Esophagus muscularis mucosa (tissue), 4 donors: Measurements from ENCODE around the gene KANSL3. TPM values are rescaled to one million over a fixed set of nuclear protein-coding genes. Genes with fewer than 3 reads are reported as not detected.

ENCODE experiments used
- DNase-seq: peaks from one replicate; pipeline ENCODE4 v3.0.0-alpha.2; 2017; ENCODE audit errors: extremely low spot score
- H3K27ac ChIP-seq, 4 donors: fragments of 200-600 bp; sonication (generic); replicated peaks in 1 of 4; 1 replicate in 3 of 4; 2 replicates in 1 of 4; pipeline ENCODE4 v1.5.1; 2016 to 2019; ENCODE audit warnings: mild to moderate bottlenecking in 1 of 4
- H3K27me3 ChIP-seq, 4 donors: fragments of 200-600 bp; sonication (generic); one replicate each; pipeline versions ENCODE4 v1.5.1 to v1.6.0; 2016 to 2019
- H3K36me3 ChIP-seq, 4 donors: fragments of 200-600 bp; sonication (generic); one replicate each; pipeline ENCODE4 v1.5.1; 2016 to 2019
- H3K4me1 ChIP-seq, 4 donors: fragments of 200-600 bp; sonication (generic); one replicate each; pipeline ENCODE4 v1.5.1; 2016 to 2019
- H3K4me3 ChIP-seq, 4 donors: fragments of 200-600 bp; sonication (generic); 1 replicate in 2 of 4; 2 replicates in 2 of 4; pipeline ENCODE4 v1.5.1; 2016 to 2019; ENCODE audit warnings: mild to moderate bottlenecking in 4 of 4, moderate library complexity in 1 of 4
- H3K9me3 ChIP-seq, 4 donors: fragments of 200-600 bp; sonication (generic); 1 replicate in 3 of 4; 2 replicates in 1 of 4; pipeline ENCODE4 v1.5.1; 2016 to 2019
- CTCF ChIP-seq, 3 experiments: fragments of 200-600 bp in 2 of 3; fragments of 450-650 bp in 1 of 3; sonication (generic) in 2 of 3; IDR thresholded peaks; one replicate each; pipeline ENCODE4 v1.5.1; 2017 to 2019; ENCODE audit warnings: antibody characterized with exemption in 3 of 3, mild to moderate bottlenecking in 2 of 3, moderate library complexity in 1 of 3
- EP300 ChIP-seq: sonication (generic); formaldehyde crosslinking; IDR thresholded peaks from one replicate; pipeline ENCODE4 v1.6.1; 2017; ENCODE audit warnings: antibody characterized with exemption
- POLR2A ChIP-seq: fragments of 450-650 bp; IDR thresholded peaks from one replicate; pipeline ENCODE4 v1.6.1; 2017; ENCODE audit warnings: antibody characterized with exemption, moderate library complexity, mild to moderate bottlenecking, low read depth
- POLR2AphosphoS5 ChIP-seq, 2 donors: sonication (generic); formaldehyde crosslinking; IDR thresholded peaks; one replicate each; pipeline ENCODE4 v1.6.1; 2017; ENCODE audit warnings: antibody characterized with exemption in 2 of 2
- WGBS: methylation state at CpG from one replicate; pipeline ENCODE4 v1.1.5; 2018; 5-methylcytosine and 5-hydroxymethylcytosine counted together
- intact Hi-C: fragments of 100-400 bp; cut with DNase I; formaldehyde crosslinking; loops from one replicate; pipeline ENCODE4 v1.15.1; 2023
- total RNA-seq, 4 donors: library from RNA; depleted of rRNA; stranded (reverse); fragments of >200 nt; gene quantifications; one replicate each; pipeline versions ENCODE4 v1.1.0 to v1.2.1, GENCODE V29; 2016

KANSL3 gene
- total RNA-seq, 4 donors from 2014 or later, result 54.2 to 63.1 (median 59.5) TPM

DNA sequence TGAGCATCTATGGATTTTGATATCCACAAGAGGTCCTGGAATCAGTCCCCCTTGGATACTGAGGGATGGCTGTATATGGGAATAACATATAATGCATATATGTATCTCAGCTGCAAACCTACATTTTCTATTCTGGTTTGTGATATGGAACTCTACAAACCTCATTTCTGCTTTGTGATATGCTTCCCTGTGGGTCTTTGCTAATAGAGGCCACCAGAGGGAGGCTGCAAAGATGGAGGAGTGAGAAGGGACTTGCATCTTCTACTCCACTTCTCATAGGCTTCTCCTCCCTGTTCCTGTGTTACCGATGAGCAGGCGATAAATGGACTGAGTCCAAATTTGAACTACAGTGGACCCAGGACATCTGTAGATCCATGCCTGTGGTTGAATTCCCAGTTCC, 63.7 kb downstream of the KANSL3 start:
- no peaks in the 10 kb centered on the region for H3K9me3 ChIP-seq
- intact Hi-C loops, result no loop called here
- 87% methylated on average over 2 of the region's 2 CpGs for WGBS
- no peak overlapping the region for H3K4me3 ChIP-seq
- no peaks in the 10 kb centered on the region for H3K27me3 ChIP-seq
- H3K36me3 ChIP-seq, result peaks cover 0 to 8% (median 0%) of the 10 kb centered on the region in 4 donors
- no peaks in the 10 kb centered on the region for H3K4me1 ChIP-seq
- no peak for DNase-seq
- no peak overlapping the region for H3K27ac ChIP-seq
- TF ChIP-seq POLR2AphosphoS5 (IDR thresholded peaks at IDR 0.05) (no peak), EP300 (no peak), CTCF (IDR thresholded peaks at IDR 0.05) (no peak), POLR2A (no peak)

GRCh38 chr2:96568094-96568493, 70.0 kb downstream of the KANSL3 start:
- DNase-seq, result no peak
- intact Hi-C loops, result no loop called here
- WGBS, result 91% methylated on average over 3 of the region's 3 CpGs
- H3K4me1 ChIP-seq, result no peaks in the 10 kb centered on the region
- no peaks in the 10 kb centered on the region for H3K9me3 ChIP-seq
- H3K36me3 ChIP-seq, result peaks cover 0 to 3% (median 0%) of the 10 kb centered on the region in 4 donors
- H3K27ac ChIP-seq, result no peak overlapping the region
- no peaks in the 10 kb centered on the region for H3K27me3 ChIP-seq
- no peak for TF ChIP-seq CTCF (IDR thresholded peaks at IDR 0.05)
- TF ChIP-seq POLR2A, result no peak
- TF ChIP-seq EP300, result no peak
- TF ChIP-seq POLR2AphosphoS5 (IDR thresholded peaks at IDR 0.05), result no peak
- H3K4me3 ChIP-seq, result no peak overlapping the region

- no peak for TF ChIP-seq POLR2A
- no peak for TF ChIP-seq EP300
- no peak for TF ChIP-seq POLR2AphosphoS5 (IDR thresholded peaks at IDR 0.05)
- intact Hi-C loops, result no loop called here
- H3K9me3 ChIP-seq, result no peaks in the 10 kb centered on the region
- no peak for DNase-seq
- H3K27me3 ChIP-seq, result no peaks in the 10 kb centered on the region
- H3K4me3 ChIP-seq, result no peak overlapping the region
- H3K36me3 ChIP-seq, result no peaks in the 10 kb centered on the region
- WGBS, result 69% methylated on average over 5 of the region's 5 CpGs
- no peaks in the 10 kb centered on the region for H3K4me1 ChIP-seq
- H3K27ac ChIP-seq, result no peak overlapping the region
Measured at GRCh38 chr2:96565111-96565510, 73.0 kb downstream of the KANSL3 start.

DNA sequence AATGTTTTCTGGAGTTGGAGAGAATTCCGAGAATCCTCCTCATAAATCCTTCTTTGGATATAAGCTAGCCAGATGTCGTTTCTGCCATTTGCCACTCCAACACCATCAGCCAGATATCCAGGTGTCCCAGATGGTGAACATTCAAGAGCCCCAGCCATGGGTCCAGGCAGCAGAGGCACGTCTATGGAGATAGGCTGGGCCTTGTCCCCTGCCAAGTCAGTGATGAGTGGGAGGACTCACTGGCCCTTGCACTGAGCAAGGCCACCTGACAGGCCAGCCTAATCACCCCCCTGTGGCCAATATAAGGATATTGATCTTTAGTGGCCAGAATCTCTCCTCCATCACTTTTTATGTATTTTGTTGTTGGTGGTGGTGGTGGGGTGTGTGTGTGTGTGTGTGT, 73.5 kb downstream of the KANSL3 start:
- H3K27ac ChIP-seq, result no peak overlapping the region

GRCh38 chr2:96564026-96564425, 74.1 kb downstream of the KANSL3 start:
- Histone ChIP-seq H3K36me3 (no peaks in the 10 kb centered on the region), H3K9me3 (no peaks in the 10 kb centered on the region), H3K27me3 (no peaks in the 10 kb centered on the region), H3K27ac (no peak overlapping the region), H3K4me1 (no peaks in the 10 kb centered on the region), H3K4me3 (no peak overlapping the region)
- TF ChIP-seq POLR2AphosphoS5 (IDR thresholded peaks at IDR 0.05) (no peak), CTCF (IDR thresholded peaks at IDR 0.05) (no peak), EP300 (no peak), POLR2A (no peak)
- WGBS, result 50% methylated on average over 2 of the region's 4 CpGs
- no peak for DNase-seq
- intact Hi-C loops, result no loop called here

More for the DNA sequence above, 73.5 kb downstream of the KANSL3 start:
- no peaks in the 10 kb centered on the region for H3K27me3 ChIP-seq
- no peak for DNase-seq
- no peak for TF ChIP-seq POLR2AphosphoS5 (IDR thresholded peaks at IDR 0.05)
- no peak for TF ChIP-seq CTCF (IDR thresholded peaks at IDR 0.05)
- H3K9me3 ChIP-seq, result no peaks in the 10 kb centered on the region
- 96% methylated on average over 3 of the region's 3 CpGs for WGBS
- intact Hi-C loops, result no loop called here
- no peaks in the 10 kb centered on the region for H3K4me1 ChIP-seq
- no peak overlapping the region for H3K4me3 ChIP-seq
- no peaks in the 10 kb centered on the region for H3K36me3 ChIP-seq
